ENCODE results near the gene UBE2D3. TPM values are rescaled to one million over a fixed set of nuclear protein-coding genes. Genes with fewer than 3 reads are reported as not detected.

The UBE2D3 gene
- total RNA-seq (ENCODE audit: low replicate concordance), result 247 and 487 TPM in 2 replicates

GRCh38 chr4:102826890-102827673 is at the start of gene UBE2D3:
Gene UBE2D3 (minus strand): TSS chr4:102827551. CDS start chr4:102826508, 1,043 bp downstream.
- peak; percentile 9 for TF ChIP-seq CTCF (IDR thresholded peaks at IDR 0.05; ENCODE audit: insufficient read depth, low read length)
- peak; percentile 97 for DNase-seq (ENCODE audit: low read depth)
- peak within 1 kb of the TSS; percentile 85 for H3K4me3 ChIP-seq (ENCODE audit: low read depth, low read length)

DNA sequence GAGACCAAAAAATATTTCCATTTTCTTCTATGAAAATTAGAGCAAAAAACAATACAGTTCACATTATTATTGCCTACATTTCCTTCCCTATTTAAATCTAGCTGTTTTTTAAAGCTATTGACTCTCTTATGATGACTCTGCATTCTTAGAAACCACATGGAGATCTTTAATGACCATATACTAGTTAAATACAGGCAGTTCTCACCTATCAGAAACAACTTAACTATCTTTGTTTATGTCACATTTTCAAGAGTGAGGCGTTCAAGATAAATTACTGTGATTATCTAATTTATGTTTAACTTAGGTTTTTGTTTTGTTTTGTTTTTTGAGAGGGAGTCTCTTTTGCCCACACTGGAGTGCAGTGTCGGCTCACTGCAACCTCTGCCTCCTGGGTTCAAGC is 44.4 kb upstream of the UBE2D3 start:
- no peak for DNase-seq (ENCODE audit: low read depth)
- H3K4me3 ChIP-seq (ENCODE audit: low read depth, low read length), result no peak overlapping the region
- no peak for TF ChIP-seq CTCF (IDR thresholded peaks at IDR 0.05; ENCODE audit: insufficient read depth, low read length)

DNA sequence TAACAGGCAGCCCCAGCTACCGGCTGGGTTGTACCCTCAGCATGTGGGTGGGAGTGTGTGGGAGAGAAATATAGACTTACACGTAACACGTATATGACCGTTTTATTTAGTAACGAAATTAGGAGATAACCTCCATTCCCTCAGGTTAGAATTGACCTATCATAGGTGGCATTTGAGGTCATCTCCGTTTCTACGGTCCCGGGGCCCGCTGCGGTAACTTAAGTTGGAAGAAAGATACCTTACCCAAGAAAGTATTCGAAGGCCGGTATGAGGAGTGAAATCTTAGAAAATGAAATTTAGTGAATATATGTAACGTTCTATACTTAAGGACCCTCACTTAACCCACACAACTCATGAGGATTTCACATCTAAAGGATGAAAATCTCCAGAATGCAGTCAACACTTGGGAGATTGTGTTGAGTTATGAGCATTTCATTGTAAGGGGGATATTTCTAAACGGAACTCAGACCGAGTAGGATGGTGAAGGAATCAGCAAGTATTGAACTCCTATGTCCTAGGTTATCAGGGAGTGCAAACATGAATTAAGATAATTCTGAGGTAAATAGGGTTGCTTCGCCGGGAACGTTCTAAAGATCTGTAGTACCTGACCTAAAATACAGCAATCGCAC is 42.3 kb upstream of the UBE2D3 start:
- no peak for TF ChIP-seq CTCF (IDR thresholded peaks at IDR 0.05; ENCODE audit: insufficient read depth, low read length)
- DNase-seq (ENCODE audit: low read depth), result no peak
- peak overlapping the region; percentile 92 for H3K4me3 ChIP-seq (ENCODE audit: low read depth, low read length)

- peak within 1 kb of the TSS; percentile 92 for H3K4me3 ChIP-seq (ENCODE audit: low read depth, low read length)
- no peak for TF ChIP-seq CTCF (IDR thresholded peaks at IDR 0.05; ENCODE audit: insufficient read depth, low read length)
- peak; percentile 89 for DNase-seq (ENCODE audit: low read depth)
Measured at GRCh38 chr4:102868781-102869568, 41.6 kb upstream of the UBE2D3 start, which contains the start of gene CISD2. Gene CISD2 (plus strand): TSS chr4:102868992. CDS start chr4:102869085, 93 bp downstream.

DNA sequence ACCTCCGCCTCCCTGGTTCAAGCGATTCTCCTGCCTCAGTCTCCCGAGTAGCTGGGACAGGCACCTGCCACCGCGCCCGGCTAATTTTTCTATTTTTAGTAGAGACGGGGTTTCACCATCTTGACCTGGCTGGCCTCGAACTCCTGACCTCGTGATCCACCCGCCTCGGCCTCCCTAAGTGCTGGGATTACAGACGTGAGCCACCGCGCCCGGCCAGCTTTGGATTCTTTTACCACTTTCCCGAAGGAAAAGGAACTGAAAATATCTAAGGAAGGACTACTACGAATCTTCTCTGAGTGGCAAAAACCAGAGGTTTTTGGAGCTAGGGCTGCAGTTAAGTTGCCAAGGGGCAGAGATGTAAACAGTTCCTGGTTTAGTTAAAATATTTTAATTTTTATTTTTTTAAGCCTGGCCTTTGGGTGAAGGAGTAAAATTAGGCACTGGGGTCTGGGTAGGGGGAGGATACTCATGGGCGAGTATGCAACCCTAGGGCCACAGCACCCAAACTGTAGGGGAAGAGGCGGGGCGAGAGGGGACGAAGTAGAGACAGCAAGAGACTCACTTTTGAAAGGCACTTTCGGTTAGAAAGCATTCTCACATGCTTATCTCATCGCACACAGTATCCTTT is 40.9 kb upstream of the UBE2D3 start:
- DNase-seq (ENCODE audit: low read depth), result no peak
- no peak for TF ChIP-seq CTCF (IDR thresholded peaks at IDR 0.05; ENCODE audit: insufficient read depth, low read length)
- peak overlapping the region; percentile 92 for H3K4me3 ChIP-seq (ENCODE audit: low read depth, low read length)

All from fibroblast of the aortic adventitia (primary cell).